ENCODE measurements around the gene MAP6D1.

The MAP6D1 gene

GRCh38 chr3:183823963-183824362 is 1.4 kb downstream of the MAP6D1 start:
- no peak for DNase-seq

- DNase-seq = no peak
These were observed 2.7 kb downstream of the MAP6D1 start for GRCh38 chr3:183822631-183823030.

- no peak for DNase-seq
These were observed 5.5 kb downstream of the MAP6D1 start for GRCh38 chr3:183819831-183820230.

GRCh38 chr3:183818706-183819624 is 6.4 kb downstream of the MAP6D1 start:
- DNase-seq = no peak

- no peak for DNase-seq
These were observed 7.2 kb downstream of the MAP6D1 start for GRCh38 chr3:183818041-183818620.

GRCh38 chr3:183817639-183818038 is 7.7 kb downstream of the MAP6D1 start:
- no peak for DNase-seq

GRCh38 chr3:183816681-183817510 is 8.5 kb downstream of the MAP6D1 start:
- DNase-seq = no peak

- DNase-seq = no peak
These were observed 9.4 kb downstream of the MAP6D1 start for GRCh38 chr3:183815951-183816475.

GRCh38 chr3:183815563-183815940 is 9.8 kb downstream of the MAP6D1 start:
- no peak for DNase-seq

GRCh38 chr3:183814240-183814639 is 11.1 kb downstream of the MAP6D1 start:
- DNase-seq = no peak

GRCh38 chr3:183812761-183813445 is 12.5 kb downstream of the MAP6D1 start:
- DNase-seq = no peak

GRCh38 chr3:183811638-183812037 is 13.7 kb downstream of the MAP6D1 start:
- DNase-seq = no peak

GRCh38 chr3:183810643-183811594 is 14.5 kb downstream of the MAP6D1 start:
- no peak for DNase-seq

GRCh38 chr3:183809270-183809669 is 16.1 kb downstream of the MAP6D1 start:
- no peak for DNase-seq

GRCh38 chr3:183808355-183808754 is 17.0 kb downstream of the MAP6D1 start:
- no peak for DNase-seq

- no peak for DNase-seq
These were observed 17.5 kb downstream of the MAP6D1 start for GRCh38 chr3:183807881-183808280.

- DNase-seq = no peak
These were observed 18.1 kb downstream of the MAP6D1 start for GRCh38 chr3:183807209-183807728.

GRCh38 chr3:183802989-183803388 is 22.4 kb downstream of the MAP6D1 start:
- no peak for DNase-seq

- no peak for DNase-seq
These were observed 23.8 kb downstream of the MAP6D1 start for GRCh38 chr3:183801601-183802000.

- DNase-seq = no peak
These were observed 25.0 kb downstream of the MAP6D1 start for GRCh38 chr3:183800243-183800863.

Measured in fibroblast of skin of abdomen (primary cell).